PC-3 (cell line): ENCODE measurements around the gene AQP2. TPM values are rescaled to one million over a fixed set of nuclear protein-coding genes. Genes with fewer than 3 reads are reported as not detected.

Experiments
- ATAC-seq: fragments of 200-7000 bp; cut with Tn5 transposase; 2 replicates; pipeline ENCODE4 v1.9.1; 2020; ENCODE audit warnings: mild to moderate bottlenecking, moderate library complexity
- BruUV-seq: library from RNA; stranded (reverse); fragments of 400-500 nt; replicated peaks from 2 replicates; lab custom pipeline; 2021; lab: Mats Ljungman, UMichigan
- CTCF ChIA-PET: fragments of 300-600 bp; sonication (Branson Sonifier 250); formaldehyde crosslinking; loops from one replicate; lab custom pipeline; 2022; ENCODE audit warnings: antibody characterized with exemption; lab: Charles Lee
- POLR2A ChIA-PET: fragments of 300-600 bp; sonication (Branson Sonifier 250); formaldehyde crosslinking; loops from one replicate; lab custom pipeline; 2022; ENCODE audit warnings: antibody characterized with exemption; ENCODE audit not compliant: unreplicated experiment; lab: Charles Lee
- DNase-seq: peaks from one replicate; pipeline ENCODE4 v3.0.0-alpha.2; 2015
- H2AFZ ChIP-seq: fragments of 300-600 bp; sonication (generic); 2 replicates; pipeline ENCODE4 v1.6.0; 2016; ENCODE audit warnings: antibody characterized with exemption, low read length
- H3F3A ChIP-seq: fragments of 300-600 bp; sonication (generic); one replicate; pipeline ENCODE4 v1.6.0; 2017; ENCODE audit warnings: antibody characterized with exemption, low read length, control low read depth, mild to moderate bottlenecking; ENCODE audit not compliant: unreplicated experiment
- H3K27ac ChIP-seq: fragments of 300-600 bp; sonication (generic); 2 replicates; pipeline ENCODE4 v1.5.1; 2016; ENCODE audit warnings: mild to moderate bottlenecking, low read length
- H3K27me3 ChIP-seq: fragments of 300-600 bp; sonication (generic); 2 replicates; pipeline ENCODE4 v1.6.1; 2016; ENCODE audit warnings: low read length, mixed read lengths
- H3K36me3 ChIP-seq: fragments of 300-600 bp; sonication (generic); 2 replicates; pipeline ENCODE4 v1.6.1; 2016; ENCODE audit warnings: low read depth, mixed run types, low read length, mixed read lengths
- H3K4me1 ChIP-seq: fragments of 300-600 bp; sonication (generic); 2 replicates; pipeline ENCODE4 v1.5.1; 2016; ENCODE audit warnings: low read length; ENCODE audit not compliant: insufficient read depth
- H3K4me2 ChIP-seq: fragments of 300-600 bp; sonication (generic); 2 replicates; pipeline ENCODE4 v1.6.0; 2016; ENCODE audit warnings: low read length
- H3K4me3 ChIP-seq: fragments of 300-600 bp; sonication (generic); 2 replicates; pipeline ENCODE4 v1.5.1; 2016; ENCODE audit warnings: mild to moderate bottlenecking, low read length, mixed read lengths
- H3K79me2 ChIP-seq: fragments of 300-600 bp; sonication (generic); 2 replicates; pipeline ENCODE4 v1.6.1; 2017; ENCODE audit warnings: low read length, mixed read lengths
- H3K9ac ChIP-seq: fragments of 300-600 bp; sonication (generic); 2 replicates; pipeline ENCODE4 v1.6.0; 2016; ENCODE audit warnings: mild to moderate bottlenecking, low read length
- H3K9me2 ChIP-seq: fragments of 300-600 bp; sonication (generic); replicated peaks from 2 replicates; pipeline ENCODE4 v1.6.1; 2016; ENCODE audit warnings: mixed run types, low read length, mixed read lengths
- H3K9me3 ChIP-seq: fragments of 300-600 bp; sonication (generic); 2 replicates; pipeline ENCODE4 v1.6.1; 2016; ENCODE audit warnings: low read length, mixed read lengths
- H4K20me1 ChIP-seq: fragments of 300-600 bp; sonication (generic); 2 replicates; pipeline ENCODE4 v1.6.1; 2016; ENCODE audit warnings: low read length, mixed read lengths
- EZH2 ChIP-seq: fragments of 300-600 bp; sonication (generic); IDR thresholded peaks from one replicate; pipeline ENCODE4 v1.6.1; 2017; ENCODE audit warnings: antibody characterized with exemption, mild to moderate bottlenecking, low read length; ENCODE audit not compliant: unreplicated experiment
- EZH2phosphoT487 ChIP-seq: fragments of 300-600 bp; sonication (generic); IDR thresholded peaks from 2 replicates; pipeline ENCODE4 v1.6.1; 2018; ENCODE audit warnings: mild to moderate bottlenecking, antibody characterized with exemption, low read length, borderline replicate concordance
- intact Hi-C: fragments of 100-400 bp; cut with micrococcal nuclease; formaldehyde crosslinking; loops from 2 replicates; pipeline ENCODE4 v1.9.0; 2023
- total RNA-seq: library from RNA; depleted of rRNA; stranded (reverse); fragments of >200 nt; gene quantifications from 2 replicates; pipeline ENCODE4 v1.2.3, GENCODE V29; 2014
- TF ChIP-seq, protein P1 (sequence below): fragments of 300-600 bp; sonication (generic); conservative IDR thresholded peaks from 2 replicates; pipeline ENCODE4 v1.5.1; 2017; ENCODE audit warnings: antibody characterized with exemption, low read depth, mild to moderate bottlenecking, low read length

The AQP2 gene
- total RNA-seq, 1 experiment from 2014 or later: not detected

DNA sequence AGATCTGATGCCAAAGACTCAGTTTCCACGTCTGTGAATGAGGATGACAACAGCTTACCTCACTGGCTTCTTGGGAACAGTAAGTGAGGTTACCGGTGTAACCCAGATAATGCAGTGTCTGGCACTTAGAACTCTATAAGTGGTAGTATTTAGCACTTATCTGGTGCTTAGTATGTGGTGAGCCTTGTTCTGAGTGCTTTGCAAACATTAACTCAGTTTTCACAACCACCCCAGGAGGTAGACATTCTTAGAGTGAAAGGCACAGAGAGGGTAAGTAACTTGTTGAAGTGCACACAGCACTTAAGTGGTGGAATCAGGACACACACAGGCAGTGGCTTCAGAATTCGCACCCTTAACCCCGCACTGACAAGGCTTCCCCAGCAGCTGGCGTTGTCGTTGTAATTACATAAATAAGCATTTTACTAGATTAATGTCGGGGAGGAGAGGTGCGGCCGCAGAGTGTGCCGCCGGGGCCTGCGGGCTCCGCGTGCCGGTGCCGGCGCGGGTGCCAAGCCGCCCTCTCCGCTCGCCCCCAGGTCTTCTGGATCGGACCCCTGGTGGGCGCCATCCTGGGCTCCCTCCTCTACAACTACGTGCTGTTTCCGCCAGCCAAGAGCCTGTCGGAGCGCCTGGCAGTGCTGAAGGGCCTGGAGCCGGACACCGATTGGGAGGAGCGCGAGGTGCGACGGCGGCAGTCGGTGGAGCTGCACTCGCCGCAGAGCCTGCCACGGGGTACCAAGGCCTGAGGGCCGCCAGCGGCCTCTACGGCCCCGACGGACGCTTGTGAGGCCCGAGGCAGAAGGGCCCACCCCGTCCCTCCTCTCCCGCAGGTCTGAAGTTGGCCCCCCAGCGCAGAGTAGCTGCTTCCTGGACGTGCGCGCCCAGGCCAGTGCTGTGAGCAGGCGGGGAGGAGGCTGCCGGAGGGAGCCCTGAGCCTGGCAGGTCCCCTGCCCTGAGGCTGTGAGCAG is 4.6 kb downstream of the AQP2 start:
- no peak for DNase-seq
- no peaks in the 10 kb centered on the region for H3K36me3 ChIP-seq
- no peak overlapping the region for H3K4me3 ChIP-seq
- no peaks in the 10 kb centered on the region for H3F3A ChIP-seq
- no peaks in the 10 kb centered on the region for H3K9me3 ChIP-seq
- H3K9ac ChIP-seq: no peak overlapping the region
- no peaks in the 10 kb centered on the region for H4K20me1 ChIP-seq
- ATAC-seq: no peak
- BruUV-seq: no TSS peak
- ChIA-PET POLR2A (no interaction called here), CTCF (no interaction called here)
- peaks cover 9% of the 10 kb centered on the region for H3K4me1 ChIP-seq
- intact Hi-C loops: no loop called here
- no peak overlapping the region for H3K4me2 ChIP-seq
- no peaks in the 10 kb centered on the region for H3K27me3 ChIP-seq
- no peaks in the 10 kb centered on the region for H3K79me2 ChIP-seq
- no peak overlapping the region for H3K27ac ChIP-seq
- no peak overlapping the region for H2AFZ ChIP-seq
- TF ChIP-seq EZH2 (no peak), EZH2phosphoT487 (no peak)
- TF ChIP-seq, protein P1, sequence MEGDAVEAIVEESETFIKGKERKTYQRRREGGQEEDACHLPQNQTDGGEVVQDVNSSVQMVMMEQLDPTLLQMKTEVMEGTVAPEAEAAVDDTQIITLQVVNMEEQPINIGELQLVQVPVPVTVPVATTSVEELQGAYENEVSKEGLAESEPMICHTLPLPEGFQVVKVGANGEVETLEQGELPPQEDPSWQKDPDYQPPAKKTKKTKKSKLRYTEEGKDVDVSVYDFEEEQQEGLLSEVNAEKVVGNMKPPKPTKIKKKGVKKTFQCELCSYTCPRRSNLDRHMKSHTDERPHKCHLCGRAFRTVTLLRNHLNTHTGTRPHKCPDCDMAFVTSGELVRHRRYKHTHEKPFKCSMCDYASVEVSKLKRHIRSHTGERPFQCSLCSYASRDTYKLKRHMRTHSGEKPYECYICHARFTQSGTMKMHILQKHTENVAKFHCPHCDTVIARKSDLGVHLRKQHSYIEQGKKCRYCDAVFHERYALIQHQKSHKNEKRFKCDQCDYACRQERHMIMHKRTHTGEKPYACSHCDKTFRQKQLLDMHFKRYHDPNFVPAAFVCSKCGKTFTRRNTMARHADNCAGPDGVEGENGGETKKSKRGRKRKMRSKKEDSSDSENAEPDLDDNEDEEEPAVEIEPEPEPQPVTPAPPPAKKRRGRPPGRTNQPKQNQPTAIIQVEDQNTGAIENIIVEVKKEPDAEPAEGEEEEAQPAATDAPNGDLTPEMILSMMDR: no peak
- no peaks in the 10 kb centered on the region for H3K9me2 ChIP-seq

DNA sequence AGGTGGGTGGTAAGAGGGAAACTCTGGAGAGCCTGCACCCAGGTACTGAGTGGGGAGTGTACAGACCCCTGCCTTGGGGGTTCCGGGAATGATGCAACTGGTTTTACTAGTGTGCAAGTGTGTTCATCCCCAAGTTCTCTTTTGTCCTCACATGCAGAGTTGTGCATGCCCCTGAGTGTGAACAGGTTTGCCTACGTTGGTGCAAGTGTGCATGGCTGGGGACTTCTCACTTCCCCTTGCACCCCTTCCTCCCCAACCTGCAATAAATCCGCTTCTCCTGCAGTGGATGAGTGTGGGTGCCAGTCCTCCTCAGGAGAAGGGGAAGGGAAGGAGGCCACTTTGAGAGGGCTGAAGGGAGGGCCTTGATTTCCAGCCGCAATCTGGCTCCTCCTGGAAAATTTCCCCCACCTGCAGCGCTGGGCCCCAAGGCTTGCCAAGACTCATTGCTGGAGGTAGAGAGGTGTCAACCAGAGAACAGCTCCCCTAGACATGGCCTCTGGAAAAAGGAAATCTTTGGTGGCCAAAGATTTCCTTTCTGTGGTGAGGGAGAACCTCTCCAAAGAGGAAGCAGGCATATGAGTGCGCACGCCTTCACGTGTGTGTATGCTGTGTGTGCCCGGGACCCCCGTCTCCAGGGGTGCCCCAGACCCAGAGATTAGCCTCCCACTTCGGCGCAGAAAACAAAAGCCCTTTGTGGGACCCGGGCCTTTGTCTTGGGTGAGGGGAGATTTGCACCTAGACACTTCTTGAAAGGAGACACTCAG is 5.5 kb downstream of the AQP2 start:
- CTCF ChIA-PET: no interaction called here
- H3K9me2 ChIP-seq: no peaks in the 10 kb centered on the region
- POLR2A ChIA-PET: no interaction called here
- H3F3A ChIP-seq: no peaks in the 10 kb centered on the region
- intact Hi-C loops: no loop called here
- H3K9ac ChIP-seq: no peak overlapping the region
- no peak overlapping the region for H2AFZ ChIP-seq
- BruUV-seq: no TSS peak
- no peaks in the 10 kb centered on the region for H3K27me3 ChIP-seq
- H3K4me1 ChIP-seq: peaks cover 13% of the 10 kb centered on the region
- no peak overlapping the region for H3K4me3 ChIP-seq
- no peaks in the 10 kb centered on the region for H4K20me1 ChIP-seq
- no peak overlapping the region for H3K27ac ChIP-seq
- H3K79me2 ChIP-seq: no peaks in the 10 kb centered on the region
- H3K9me3 ChIP-seq: no peaks in the 10 kb centered on the region
- DNase-seq (no peak), ATAC-seq (no peak)
- no peak overlapping the region for H3K4me2 ChIP-seq
- TF ChIP-seq, protein P1: no peak
- no peak for TF ChIP-seq EZH2phosphoT487
- TF ChIP-seq EZH2: no peak
- no peaks in the 10 kb centered on the region for H3K36me3 ChIP-seq
